ENCODE data around the gene INTS15. TPM values are rescaled to one million over a fixed set of nuclear protein-coding genes. Genes with fewer than 3 reads are reported as not detected.

INTS15 gene
- total and polyA plus RNA-seq, 10 of the 15 experiments (the other 5 are each of a cell fraction or from before 2014, with no cell fraction given) = 0.89 to 28.2 (median 16.8) TPM

DNA sequence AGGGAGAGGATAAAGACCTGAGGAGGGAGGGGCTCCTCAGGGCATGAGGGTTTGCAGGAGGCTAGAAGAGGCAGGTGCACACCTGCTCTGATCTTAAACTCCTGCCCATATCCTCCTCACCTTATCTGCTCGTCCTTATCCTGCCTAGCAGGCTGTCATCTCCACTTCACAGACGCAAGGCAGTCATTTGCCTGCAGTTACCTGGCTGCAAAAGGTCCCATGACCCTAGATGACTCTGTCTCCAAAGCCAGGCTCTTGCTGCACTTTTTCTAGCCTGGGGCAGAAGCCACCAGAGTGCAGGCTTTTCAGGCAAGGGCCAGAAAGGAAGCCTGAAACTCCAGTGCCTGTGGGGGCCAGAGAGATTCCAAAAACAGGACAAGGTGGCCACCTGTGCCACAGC, 23.9 kb downstream of the INTS15 start:
- ChIA-PET POLR2A (no interaction called here), RAD21 (ENCODE audit: unreplicated experiment) (no interaction called here), CTCF (no interaction called here), SMC1A (ENCODE audit: uncharacterized antibody, unreplicated experiment) (no interaction called here)
- H3K79me2 ChIP-seq (ENCODE audit: control insufficient read depth, insufficient read depth, low read length) = no peaks in the 10 kb centered on the region
- H3K4me1 ChIP-seq (ENCODE audit: control insufficient read depth, insufficient read depth, low read length) = no peaks in the 10 kb centered on the region; the same call in 1 of the 2 replicates
- intact Hi-C loops (cut with micrococcal nuclease; ENCODE audit: unreplicated experiment) = no loop called here
- no peak overlapping the region for H3K27ac ChIP-seq (ENCODE audit: control insufficient read depth, insufficient read depth)
- in situ Hi-C loops (cut with MboI) = no loop called here
- H3K9ac ChIP-seq (ENCODE audit: control insufficient read depth, insufficient read depth, low read length) = no peak overlapping the region
- DNase-seq (ENCODE audit: low read depth, low spot score) (no peak), ATAC-seq (no peak), FAIRE-seq (no peak)
- H3K36me3 ChIP-seq (ENCODE audit: control insufficient read depth in 2 of 2, insufficient read depth in 2 of 2, low read length in 1 of 2) = no peaks in the 10 kb centered on the region
- H3K9me3 ChIP-seq (replicated peaks; ENCODE audit: control insufficient read depth, insufficient read depth, low read length) = no peaks in the 10 kb centered on the region
- WGBS (ENCODE audit: insufficient coverage, insufficient replicate concordance, low lambda C conversion rate, missing lambda C conversion rate) = 0% methylated on average over 2 of the region's 2 CpGs
- no peaks in the 10 kb centered on the region for H4K20me1 ChIP-seq (ENCODE audit: control insufficient read depth, insufficient read depth)
- no peak overlapping the region for H2AFZ ChIP-seq (ENCODE audit: control insufficient read depth, low read depth, low read length)
- no peak for TF ChIP-seq SMARCA5 (IDR thresholded peaks at IDR 0.05)
- TF ChIP-seq, protein P1, sequence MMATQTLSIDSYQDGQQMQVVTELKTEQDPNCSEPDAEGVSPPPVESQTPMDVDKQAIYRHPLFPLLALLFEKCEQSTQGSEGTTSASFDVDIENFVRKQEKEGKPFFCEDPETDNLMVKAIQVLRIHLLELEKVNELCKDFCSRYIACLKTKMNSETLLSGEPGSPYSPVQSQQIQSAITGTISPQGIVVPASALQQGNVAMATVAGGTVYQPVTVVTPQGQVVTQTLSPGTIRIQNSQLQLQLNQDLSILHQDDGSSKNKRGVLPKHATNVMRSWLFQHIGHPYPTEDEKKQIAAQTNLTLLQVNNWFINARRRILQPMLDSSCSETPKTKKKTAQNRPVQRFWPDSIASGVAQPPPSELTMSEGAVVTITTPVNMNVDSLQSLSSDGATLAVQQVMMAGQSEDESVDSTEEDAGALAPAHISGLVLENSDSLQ (IDR thresholded peaks at IDR 0.05) = no peak
- TF ChIP-seq CBFB (IDR thresholded peaks at IDR 0.05; ENCODE audit: low read depth) = no peak
- no peak for TF ChIP-seq MEF2B (IDR thresholded peaks at IDR 0.05; ENCODE audit: partially characterized antibody, poor library complexity, severe bottlenecking)
- TF ChIP-seq BRCA1 (IDR thresholded peaks at IDR 0.05; ENCODE audit: low read depth, low read length) = no peak
- TF ChIP-seq, protein P2, sequence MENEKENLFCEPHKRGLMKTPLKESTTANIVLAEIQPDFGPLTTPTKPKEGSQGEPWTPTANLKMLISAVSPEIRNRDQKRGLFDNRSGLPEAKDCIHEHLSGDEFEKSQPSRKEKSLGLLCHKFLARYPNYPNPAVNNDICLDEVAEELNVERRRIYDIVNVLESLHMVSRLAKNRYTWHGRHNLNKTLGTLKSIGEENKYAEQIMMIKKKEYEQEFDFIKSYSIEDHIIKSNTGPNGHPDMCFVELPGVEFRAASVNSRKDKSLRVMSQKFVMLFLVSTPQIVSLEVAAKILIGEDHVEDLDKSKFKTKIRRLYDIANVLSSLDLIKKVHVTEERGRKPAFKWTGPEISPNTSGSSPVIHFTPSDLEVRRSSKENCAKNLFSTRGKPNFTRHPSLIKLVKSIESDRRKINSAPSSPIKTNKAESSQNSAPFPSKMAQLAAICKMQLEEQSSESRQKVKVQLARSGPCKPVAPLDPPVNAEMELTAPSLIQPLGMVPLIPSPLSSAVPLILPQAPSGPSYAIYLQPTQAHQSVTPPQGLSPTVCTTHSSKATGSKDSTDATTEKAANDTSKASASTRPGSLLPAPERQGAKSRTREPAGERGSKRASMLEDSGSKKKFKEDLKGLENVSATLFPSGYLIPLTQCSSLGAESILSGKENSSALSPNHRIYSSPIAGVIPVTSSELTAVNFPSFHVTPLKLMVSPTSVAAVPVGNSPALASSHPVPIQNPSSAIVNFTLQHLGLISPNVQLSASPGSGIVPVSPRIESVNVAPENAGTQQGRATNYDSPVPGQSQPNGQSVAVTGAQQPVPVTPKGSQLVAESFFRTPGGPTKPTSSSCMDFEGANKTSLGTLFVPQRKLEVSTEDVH (IDR thresholded peaks at IDR 0.05; ENCODE audit: low read depth, partially characterized antibody) = no peak
- TF ChIP-seq TCF7 (IDR thresholded peaks at IDR 0.05; ENCODE audit: borderline replicate concordance) = no peak
- TF ChIP-seq, protein P3, sequence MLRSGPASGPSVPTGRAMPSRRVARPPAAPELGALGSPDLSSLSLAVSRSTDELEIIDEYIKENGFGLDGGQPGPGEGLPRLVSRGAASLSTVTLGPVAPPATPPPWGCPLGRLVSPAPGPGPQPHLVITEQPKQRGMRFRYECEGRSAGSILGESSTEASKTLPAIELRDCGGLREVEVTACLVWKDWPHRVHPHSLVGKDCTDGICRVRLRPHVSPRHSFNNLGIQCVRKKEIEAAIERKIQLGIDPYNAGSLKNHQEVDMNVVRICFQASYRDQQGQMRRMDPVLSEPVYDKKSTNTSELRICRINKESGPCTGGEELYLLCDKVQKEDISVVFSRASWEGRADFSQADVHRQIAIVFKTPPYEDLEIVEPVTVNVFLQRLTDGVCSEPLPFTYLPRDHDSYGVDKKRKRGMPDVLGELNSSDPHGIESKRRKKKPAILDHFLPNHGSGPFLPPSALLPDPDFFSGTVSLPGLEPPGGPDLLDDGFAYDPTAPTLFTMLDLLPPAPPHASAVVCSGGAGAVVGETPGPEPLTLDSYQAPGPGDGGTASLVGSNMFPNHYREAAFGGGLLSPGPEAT (IDR thresholded peaks at IDR 0.05; ENCODE audit: low read depth) = no peak
- no peak for TF ChIP-seq POLR2A (IDR thresholded peaks at IDR 0.05; ENCODE audit: low read depth, low read length)
- TF ChIP-seq, protein P4, sequence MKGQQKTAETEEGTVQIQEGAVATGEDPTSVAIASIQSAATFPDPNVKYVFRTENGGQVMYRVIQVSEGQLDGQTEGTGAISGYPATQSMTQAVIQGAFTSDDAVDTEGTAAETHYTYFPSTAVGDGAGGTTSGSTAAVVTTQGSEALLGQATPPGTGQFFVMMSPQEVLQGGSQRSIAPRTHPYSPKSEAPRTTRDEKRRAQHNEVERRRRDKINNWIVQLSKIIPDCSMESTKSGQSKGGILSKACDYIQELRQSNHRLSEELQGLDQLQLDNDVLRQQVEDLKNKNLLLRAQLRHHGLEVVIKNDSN (IDR thresholded peaks at IDR 0.05; ENCODE audit: borderline replicate concordance, extremely low read length, insufficient read depth, low read depth, low read length) = no peak
- TF ChIP-seq MXI1 (IDR thresholded peaks at IDR 0.05; ENCODE audit: low read depth, low read length) = no peak
- no peak for TF ChIP-seq YY1 (IDR thresholded peaks at IDR 0.05; ENCODE audit: low read depth, low read length)
- peaks cover 0 to 10% of the 10 kb centered on the region in 2 experiments; a peak in 3 of 4 replicates for H3K27me3 ChIP-seq (replicated peaks in 1 of 2; ENCODE audit: control insufficient read depth in 2 of 2, insufficient read depth in 2 of 2, low read length in 1 of 2)
- H3K4me3 ChIP-seq = no peak overlapping the region
- H3K4me2 ChIP-seq (ENCODE audit: control insufficient read depth, insufficient read depth) = no peak overlapping the region
- BruUV-seq (replicated peaks) = no TSS peak
